HG03095 (cell line): ENCODE measurements around the gene ZNF213.
A peak's percentile ranks its signal among the peaks of the same experiment; 100 is the strongest.

Experiments
- ATAC-seq: cut with Tn5 transposase; IDR thresholded peaks from one replicate; pipeline ENCODE4 v1.9.1; 2021; ENCODE audit warnings: moderate library complexity; ENCODE audit not compliant: unreplicated experiment

Gene ZNF213

GRCh38 chr16:3099732-3100499, 34.9 kb upstream of the ZNF213 start:
- no peak for ATAC-seq

- ATAC-seq = no peak
Observed at GRCh38 chr16:3101018-3101840, 33.6 kb upstream of the ZNF213 start.

GRCh38 chr16:3101841-3102470, 32.9 kb upstream of the ZNF213 start:
- ATAC-seq = no peak

GRCh38 chr16:3106205-3106928, 28.5 kb upstream of the ZNF213 start:
- ATAC-seq = peak; percentile 66

- no peak for ATAC-seq
Observed at GRCh38 chr16:3112058-3112880, 22.6 kb upstream of the ZNF213 start, which contains the start of gene ZNF205. Gene ZNF205 (plus strand): TSS chr16:3112586. CDS start chr16:3113431, 845 bp downstream.

- no peak for ATAC-seq
Observed at GRCh38 chr16:3112881-3113574, 21.8 kb upstream of the ZNF213 start.

GRCh38 chr16:3113765-3114479, 20.9 kb upstream of the ZNF213 start:
- no peak for ATAC-seq

- no peak for ATAC-seq
Observed at GRCh38 chr16:3115003-3115402, 19.8 kb upstream of the ZNF213 start.

GRCh38 chr16:3115561-3115960, 19.3 kb upstream of the ZNF213 start:
- no peak for ATAC-seq

GRCh38 chr16:3118204-3118790, 16.5 kb upstream of the ZNF213 start:
- ATAC-seq = no peak

GRCh38 chr16:3118846-3119245, 16.0 kb upstream of the ZNF213 start:
- no peak for ATAC-seq

- ATAC-seq = no peak
Observed at GRCh38 chr16:3119286-3119685, 15.5 kb upstream of the ZNF213 start.

GRCh38 chr16:3119701-3120408, 15.0 kb upstream of the ZNF213 start:
- no peak for ATAC-seq

GRCh38 chr16:3120435-3120834, 14.4 kb upstream of the ZNF213 start:
- ATAC-seq = no peak

GRCh38 chr16:3121851-3122467, 12.9 kb upstream of the ZNF213 start:
- ATAC-seq = no peak

- ATAC-seq = no peak
Observed at GRCh38 chr16:3122926-3123570, 11.8 kb upstream of the ZNF213 start.
